D341Med (cell line): ENCODE results near the gene RILPL1.

ENCODE experiments used
- DNase-seq: peaks from one replicate; pipeline ENCODE4 v3.0.0; 2012; ENCODE audit warnings: low spot score

RILPL1 gene

DNA sequence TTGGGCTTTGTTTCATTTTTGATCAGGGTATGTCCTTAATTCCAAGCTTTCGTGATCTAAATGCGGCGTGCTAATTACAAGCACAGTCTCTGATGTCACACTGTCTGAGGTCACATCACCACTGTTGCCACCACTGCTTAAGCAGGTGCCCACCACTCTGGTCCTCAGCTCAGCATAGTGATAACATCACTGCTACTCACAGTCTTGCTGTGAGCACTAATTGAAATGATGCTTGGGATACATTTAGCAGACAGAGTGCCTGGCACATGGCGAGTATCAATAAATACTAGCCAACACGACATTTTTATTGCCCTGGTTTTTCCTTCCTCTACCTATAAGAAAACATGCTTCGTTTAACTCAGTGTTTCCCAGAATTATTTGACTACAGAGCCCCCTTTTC lies 104.9 kb downstream of the RILPL1 start:
- no peak for DNase-seq

DNA sequence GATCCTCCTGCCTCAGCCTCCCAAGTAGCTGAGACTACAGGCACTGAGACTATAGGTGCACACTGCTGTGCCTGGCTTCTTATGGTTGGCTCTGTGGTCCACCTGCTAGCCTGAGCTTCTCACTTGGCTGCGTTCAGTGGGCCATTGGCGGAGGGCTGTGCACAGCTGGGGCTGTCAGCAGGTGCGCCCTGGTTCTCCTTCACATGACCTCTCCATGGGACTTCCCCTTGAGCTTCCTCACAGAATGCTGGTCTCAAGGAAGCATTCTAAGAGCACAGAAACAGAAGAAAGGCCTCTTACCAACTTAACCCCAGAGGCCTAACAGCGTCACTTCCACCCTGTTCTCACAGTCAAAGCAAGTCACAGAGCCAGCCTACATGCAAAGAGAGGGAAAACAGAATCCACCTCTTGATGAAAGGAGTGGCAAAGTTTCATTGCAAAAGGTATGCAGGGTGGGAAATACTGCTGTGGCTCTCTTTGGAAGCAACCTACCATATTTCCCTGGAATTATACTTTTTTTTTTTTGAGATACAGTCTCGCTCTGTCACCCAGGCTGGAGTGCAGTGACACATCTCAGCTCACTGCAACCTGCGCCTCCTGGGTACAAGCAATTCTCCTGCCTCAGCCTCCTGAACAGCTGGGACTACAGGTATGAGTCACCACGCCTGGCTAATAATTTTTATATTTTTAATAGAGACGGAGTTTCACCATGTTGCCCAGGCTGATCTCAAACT lies 106.3 kb downstream of the RILPL1 start:
- no peak for DNase-seq

DNA sequence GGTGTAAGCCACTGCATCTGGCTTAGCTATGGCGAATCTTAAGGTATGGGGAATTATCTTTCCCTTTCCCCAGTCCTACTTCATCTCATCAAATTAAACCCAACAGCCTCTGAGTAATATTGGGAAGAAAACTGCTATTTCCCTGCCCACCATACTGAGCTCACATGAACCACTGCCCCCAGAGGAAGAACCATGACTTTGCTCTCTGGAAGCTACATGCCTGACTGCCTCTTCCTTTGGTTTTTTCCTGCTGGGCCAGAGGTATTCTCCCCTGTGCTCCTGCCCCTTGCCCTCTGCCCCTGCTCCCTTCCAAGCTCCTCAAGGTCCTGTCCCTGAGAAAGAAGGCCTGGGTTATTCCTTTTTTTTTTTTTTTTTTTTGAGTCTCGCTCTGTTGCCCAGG lies 112.2 kb downstream of the RILPL1 start:
- DNase-seq, result no peak
